GM21717 (cell line): Measurements from ENCODE around the gene RABGEF1.
"Not testable (repeated sequence)": the region's sequence is repeated elsewhere in the genome, so short reads cannot be mapped to it uniquely, and the experiment has no call there.

Experiments used
- ATAC-seq: cut with Tn5 transposase; IDR thresholded peaks from one replicate; pipeline ENCODE4 v1.9.1; 2021; ENCODE audit warnings: mild to moderate bottlenecking, moderate library complexity; ENCODE audit not compliant: unreplicated experiment

The RABGEF1 gene

GRCh38 chr7:66800591-66800990 lies 60.1 kb downstream of the RABGEF1 start:
- no peak for ATAC-seq

GRCh38 chr7:66804001-66804400 lies 63.5 kb downstream of the RABGEF1 start:
- no peak for ATAC-seq

- ATAC-seq, result no peak
Observed at GRCh38 chr7:66807736-66808135, 67.2 kb downstream of the RABGEF1 start.

- ATAC-seq, result no peak
Observed at GRCh38 chr7:66810716-66811115, 70.2 kb downstream of the RABGEF1 start.

GRCh38 chr7:66815186-66815875 lies 74.8 kb downstream of the RABGEF1 start:
- not testable (repeated sequence) for ATAC-seq

GRCh38 chr7:66815951-66816350 lies 75.4 kb downstream of the RABGEF1 start:
- ATAC-seq, result no peak

- not testable (repeated sequence) for ATAC-seq
Observed at GRCh38 chr7:66816658-66817057, 76.1 kb downstream of the RABGEF1 start.

- ATAC-seq, result peak; percentile 63
Observed at GRCh38 chr7:66817208-66817795, 76.8 kb downstream of the RABGEF1 start.

- ATAC-seq, result not testable (repeated sequence)
Observed at GRCh38 chr7:66817956-66818355, 77.4 kb downstream of the RABGEF1 start.

- no peak for ATAC-seq
Observed at GRCh38 chr7:66824041-66824440, 83.5 kb downstream of the RABGEF1 start.

GRCh38 chr7:66825538-66825937 lies 85.0 kb downstream of the RABGEF1 start:
- not testable (repeated sequence) for ATAC-seq

GRCh38 chr7:66826649-66827048 lies 86.1 kb downstream of the RABGEF1 start:
- ATAC-seq, result no peak

- ATAC-seq, result not testable (repeated sequence)
Observed at GRCh38 chr7:66830976-66831375, 90.4 kb downstream of the RABGEF1 start.

- ATAC-seq, result no peak
Observed at GRCh38 chr7:66832531-66833351, 92.2 kb downstream of the RABGEF1 start.

- ATAC-seq, result no peak
Observed at GRCh38 chr7:66837007-66837406, 96.5 kb downstream of the RABGEF1 start.

- no peak for ATAC-seq
Observed at GRCh38 chr7:66837661-66838060, 97.1 kb downstream of the RABGEF1 start.

- ATAC-seq, result no peak
Observed at GRCh38 chr7:66839814-66840213, 99.3 kb downstream of the RABGEF1 start.

- ATAC-seq, result no peak
Observed at GRCh38 chr7:66840316-66840715, 99.8 kb downstream of the RABGEF1 start.

- ATAC-seq, result no peak
Observed at GRCh38 chr7:66841898-66842297, 101.4 kb downstream of the RABGEF1 start.

GRCh38 chr7:66843492-66843891 lies 103.0 kb downstream of the RABGEF1 start:
- not testable (repeated sequence) for ATAC-seq

- peak; percentile 88 for ATAC-seq
Observed at GRCh38 chr7:66844552-66845378, 104.2 kb downstream of the RABGEF1 start.
